ENCODE data around the gene IFNA8. TPM values are rescaled to one million over a fixed set of nuclear protein-coding genes. Genes with fewer than 3 reads are reported as not detected.
"Not testable (repeated sequence)": the region's sequence is repeated elsewhere in the genome, so short reads cannot be mapped to it uniquely, and the experiment has no call there.

The IFNA8 gene
- polyA plus RNA-seq, 3 donors, result not detected

GRCh38 chr9:21414220-21414940 lies 5.5 kb downstream of the IFNA8 start:
- DNase-seq (ENCODE audit: extremely low read depth in 1 of 11, low read depth in 9 of 11, low spot score in 4 of 11), result no peak

- DNase-seq (ENCODE audit: extremely low read depth in 1 of 11, low read depth in 9 of 11, low spot score in 4 of 11), result peak in 1 of 11 donors; percentile 24
Observed at GRCh38 chr9:21415493-21416267, 6.8 kb downstream of the IFNA8 start.

- no peak for DNase-seq (ENCODE audit: extremely low read depth in 1 of 11, low read depth in 9 of 11, low spot score in 4 of 11)
Observed at GRCh38 chr9:21428235-21428634, 19.3 kb downstream of the IFNA8 start.

GRCh38 chr9:21429191-21429590 lies 20.3 kb downstream of the IFNA8 start:
- DNase-seq (ENCODE audit: extremely low read depth in 1 of 11, low read depth in 9 of 11, low spot score in 4 of 11), result no peak

- DNase-seq (ENCODE audit: extremely low read depth in 1 of 11, low read depth in 9 of 11, low spot score in 4 of 11), result no peak
Observed at GRCh38 chr9:21432672-21433425, 23.9 kb downstream of the IFNA8 start.

- DNase-seq (ENCODE audit: extremely low read depth in 1 of 11, low read depth in 9 of 11, low spot score in 4 of 11), result peak in 3 of 11 donors; percentile 7 to 18 (median 12)
Observed at GRCh38 chr9:21434202-21435014, 25.5 kb downstream of the IFNA8 start.

- not testable (repeated sequence) for DNase-seq (ENCODE audit: extremely low read depth in 1 of 11, low read depth in 9 of 11, low spot score in 4 of 11)
Observed at GRCh38 chr9:21435015-21435383, 26.1 kb downstream of the IFNA8 start.

- no peak for DNase-seq (ENCODE audit: extremely low read depth in 1 of 11, low read depth in 9 of 11, low spot score in 4 of 11)
Observed at GRCh38 chr9:21440139-21440538, 31.2 kb downstream of the IFNA8 start, which contains the start of gene IFNA1. Gene IFNA1 (plus strand): TSS chr9:21440439. CDS start chr9:21440508, 69 bp downstream.

- DNase-seq (ENCODE audit: extremely low read depth in 1 of 11, low read depth in 9 of 11, low spot score in 4 of 11), result no peak
Observed at GRCh38 chr9:21443849-21444625, 35.1 kb downstream of the IFNA8 start.

- not testable (repeated sequence) for DNase-seq (ENCODE audit: extremely low read depth in 1 of 11, low read depth in 9 of 11, low spot score in 4 of 11)
Observed at GRCh38 chr9:21449312-21449711, 40.4 kb downstream of the IFNA8 start.

- no peak for DNase-seq (ENCODE audit: extremely low read depth in 1 of 11, low read depth in 9 of 11, low spot score in 4 of 11)
Observed at GRCh38 chr9:21450733-21451394, 41.9 kb downstream of the IFNA8 start.

- no peak for DNase-seq (ENCODE audit: extremely low read depth in 1 of 11, low read depth in 9 of 11, low spot score in 4 of 11)
Observed at GRCh38 chr9:21452681-21453080, 43.8 kb downstream of the IFNA8 start.

- no peak for DNase-seq (ENCODE audit: extremely low read depth in 1 of 11, low read depth in 9 of 11, low spot score in 4 of 11)
Observed at GRCh38 chr9:21454149-21454548, 45.2 kb downstream of the IFNA8 start.

GRCh38 chr9:21455320-21455719 lies 46.4 kb downstream of the IFNA8 start:
- peak in 1 of 11 donors; percentile 9 for DNase-seq (ENCODE audit: extremely low read depth in 1 of 11, low read depth in 9 of 11, low spot score in 4 of 11)
